GM21529 (cell line): ENCODE data around the gene BCAS3.
"Not testable (repeated sequence)": the region's sequence is repeated elsewhere in the genome, so short reads cannot be mapped to it uniquely, and the experiment has no call there.

Experiments used
- ATAC-seq: cut with Tn5 transposase; IDR thresholded peaks from one replicate; pipeline ENCODE4 v1.9.1; 2021; ENCODE audit not compliant: unreplicated experiment

The BCAS3 gene

GRCh38 chr17:61426482-61427304, 749.0 kb downstream of the BCAS3 start:
- no peak for ATAC-seq

- no peak for ATAC-seq
These were observed 749.9 kb downstream of the BCAS3 start for GRCh38 chr17:61427567-61427966.

GRCh38 chr17:61429274-61429673, 751.6 kb downstream of the BCAS3 start:
- ATAC-seq = no peak

- ATAC-seq = not testable (repeated sequence)
These were observed 752.2 kb downstream of the BCAS3 start for GRCh38 chr17:61429831-61430230.

GRCh38 chr17:61431594-61432311, 754.1 kb downstream of the BCAS3 start:
- ATAC-seq = no peak

- ATAC-seq = no peak
These were observed 758.6 kb downstream of the BCAS3 start for GRCh38 chr17:61436273-61436672.

GRCh38 chr17:61436995-61437704, 759.5 kb downstream of the BCAS3 start:
- no peak for ATAC-seq

- ATAC-seq = no peak
These were observed 763.0 kb downstream of the BCAS3 start for GRCh38 chr17:61440697-61441096.

- not testable (repeated sequence) for ATAC-seq
These were observed 763.9 kb downstream of the BCAS3 start for GRCh38 chr17:61441507-61441906.

GRCh38 chr17:61442136-61442775, 764.6 kb downstream of the BCAS3 start:
- no peak for ATAC-seq
